A172 (cell line): Measurements from ENCODE around the gene EEF1AKMT1. TPM values are rescaled to one million over a fixed set of nuclear protein-coding genes. Genes with fewer than 3 reads are reported as not detected.
"Not testable (repeated sequence)": the region's sequence is repeated elsewhere in the genome, so short reads cannot be mapped to it uniquely, and the experiment has no call there.

Experiments used
- DNase-seq: peaks from one replicate; pipeline ENCODE4 v3.0.0-alpha.2; 2015; ENCODE audit warnings: low spot score
- total RNA-seq: library from RNA; depleted of rRNA; stranded (reverse); fragments of >200 nt; shearing (Covaris generic); gene quantifications from 2 replicates; pipeline ENCODE4 v1.2.3, GENCODE V29; 2014; rRNA removed

EEF1AKMT1 gene
- total RNA-seq, 1 experiment from 2014 or later, result 16.8 TPM

DNA sequence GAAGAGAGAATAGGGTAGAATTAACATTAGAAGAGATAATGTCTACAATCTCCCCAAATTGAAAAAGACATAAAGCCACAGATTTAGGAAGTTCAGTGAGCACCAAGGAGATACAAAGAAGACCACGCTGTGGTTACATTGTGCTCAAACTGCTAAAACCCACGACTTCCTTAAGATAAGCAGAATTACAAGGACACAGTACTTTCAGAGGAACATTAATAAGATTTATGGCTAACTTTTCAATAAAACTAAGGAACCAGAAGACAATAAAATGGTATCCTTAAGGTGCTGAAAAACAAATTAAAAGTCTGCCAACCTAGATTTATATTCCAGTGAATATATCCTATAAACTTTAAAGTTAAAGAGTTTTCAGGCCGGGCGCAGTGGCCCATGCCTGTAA, 77.7 kb downstream of the EEF1AKMT1 start:
- no peak for DNase-seq

DNA sequence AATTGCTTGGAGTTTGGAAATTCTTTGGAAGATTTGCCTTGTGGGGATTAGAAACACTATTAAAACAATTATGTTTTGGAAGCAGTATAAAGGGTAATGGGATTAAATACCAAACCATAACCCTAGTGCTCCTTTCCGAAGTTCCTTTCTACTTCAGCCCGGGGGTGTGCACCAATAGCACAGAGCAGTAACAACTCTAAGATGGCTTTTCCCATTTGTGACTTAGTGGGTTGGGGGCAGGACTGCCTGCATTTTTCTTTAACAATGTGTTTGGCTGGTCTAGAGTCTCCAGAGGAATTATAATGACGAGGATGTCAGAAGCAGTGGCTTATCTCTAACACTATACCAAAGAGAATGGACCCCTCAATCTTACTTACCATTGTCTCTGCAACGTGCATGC, 82.1 kb downstream of the EEF1AKMT1 start:
- DNase-seq, result no peak

DNA sequence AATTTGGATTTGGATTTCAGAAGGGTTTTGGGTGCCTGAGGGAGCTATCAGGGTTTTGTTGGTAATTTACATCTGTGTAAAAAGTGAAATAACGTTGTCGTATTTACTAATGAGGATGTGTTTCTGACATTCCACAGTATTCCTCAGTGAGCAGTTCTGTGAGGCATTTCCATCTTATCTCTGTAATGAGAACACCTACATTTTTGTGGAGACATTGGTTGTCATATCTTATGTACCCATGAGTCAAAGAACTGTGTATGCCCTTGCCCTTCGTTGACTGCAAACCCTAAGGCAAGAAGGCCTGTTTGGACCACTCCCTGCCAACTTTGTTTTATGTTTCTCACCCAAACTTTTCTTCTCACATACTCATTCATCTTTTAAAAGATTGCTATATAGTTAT, 84.5 kb downstream of the EEF1AKMT1 start:
- no peak for DNase-seq

DNA sequence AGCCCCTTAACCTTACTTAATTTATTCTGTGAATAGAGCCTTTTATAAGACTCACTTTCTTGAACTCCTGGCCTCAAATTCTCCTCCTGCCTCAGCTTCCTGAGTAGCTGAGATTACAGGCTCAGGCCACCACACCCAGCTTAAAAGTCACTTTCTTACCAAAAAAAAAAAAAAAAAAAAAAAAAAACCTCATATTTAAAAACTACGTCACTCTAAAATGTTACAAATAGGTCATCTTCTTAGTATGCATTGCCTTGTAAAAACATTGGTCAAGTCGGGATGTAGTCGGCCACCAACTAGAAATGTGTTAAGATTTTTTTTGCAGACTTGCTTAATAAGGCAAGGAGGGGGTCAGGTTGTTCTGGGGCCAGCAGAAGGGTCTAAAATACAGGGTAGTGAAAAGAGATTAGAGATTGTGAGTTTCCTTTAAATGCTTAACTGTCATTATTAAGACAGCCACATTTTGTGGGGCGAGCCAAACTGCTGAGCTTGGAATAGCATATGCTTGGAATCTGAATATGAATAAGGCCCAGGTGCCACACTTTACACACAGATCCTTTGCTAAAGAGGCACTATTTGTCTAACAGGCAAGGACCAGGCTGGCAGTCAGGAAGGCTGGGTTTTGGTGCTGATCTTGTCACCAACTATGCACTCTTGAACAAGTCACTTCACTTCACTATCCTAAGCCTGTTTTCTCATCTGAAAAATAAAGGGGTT, 86.7 kb downstream of the EEF1AKMT1 start:
- no peak for DNase-seq

DNA sequence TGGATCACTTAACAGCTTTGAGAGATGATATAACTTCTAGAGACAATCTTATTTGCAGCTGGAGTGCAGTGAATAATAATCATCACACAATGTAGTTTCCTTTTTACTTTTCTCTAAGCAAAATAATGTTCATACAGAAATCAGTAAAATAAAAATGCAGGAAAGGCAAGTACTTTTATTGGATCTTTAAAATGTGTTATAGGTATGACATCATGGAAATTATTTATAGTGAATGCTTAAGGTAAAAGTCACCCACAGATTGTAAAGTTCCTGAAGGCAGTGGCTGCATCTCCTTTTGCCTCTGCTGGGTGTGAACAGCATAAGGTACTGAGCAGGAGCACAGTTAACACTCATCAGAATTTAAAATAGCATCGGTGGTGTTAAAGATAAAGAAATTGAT, 87.6 kb downstream of the EEF1AKMT1 start:
- no peak for DNase-seq

DNA sequence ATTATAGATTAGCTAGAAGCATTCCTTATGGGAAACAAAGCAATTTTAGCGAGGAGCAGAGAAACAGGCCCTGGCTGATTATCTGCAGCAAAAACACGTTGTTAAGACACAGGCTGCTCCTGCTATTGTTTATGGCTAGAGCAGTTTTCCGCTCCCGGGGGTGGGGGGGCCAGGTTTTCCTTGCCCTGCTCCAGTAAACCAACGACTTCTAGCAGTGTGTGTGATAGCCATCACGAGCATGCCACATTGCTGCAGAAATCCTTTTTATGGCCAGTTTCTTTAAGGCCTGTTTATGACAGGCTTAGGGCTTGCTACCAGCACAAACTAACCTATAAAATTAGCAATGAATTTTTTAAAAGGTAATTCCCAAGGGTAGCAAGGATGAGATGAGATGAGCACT, 88.7 kb downstream of the EEF1AKMT1 start:
- no peak for DNase-seq

DNA sequence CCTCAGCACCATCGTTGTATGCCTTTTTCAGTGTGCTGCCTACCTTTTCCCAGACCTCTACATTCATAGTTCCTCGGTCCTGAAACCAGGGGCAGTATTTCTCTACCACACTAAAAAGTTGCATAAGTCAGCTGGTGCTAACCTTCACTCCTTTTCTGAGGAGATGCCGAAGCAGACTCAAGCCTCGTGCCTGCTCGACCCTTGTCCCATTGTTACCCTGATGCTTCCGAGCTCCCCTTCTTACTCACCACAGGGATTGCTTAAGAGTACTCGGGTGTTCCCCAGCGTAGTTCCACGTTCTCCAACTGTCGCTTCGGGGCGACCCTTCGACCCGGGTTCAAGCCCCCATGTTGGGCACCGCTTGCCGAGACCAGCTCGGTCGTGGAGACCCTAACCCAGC, 89.2 kb downstream of the EEF1AKMT1 start:
- DNase-seq, result no peak

DNA sequence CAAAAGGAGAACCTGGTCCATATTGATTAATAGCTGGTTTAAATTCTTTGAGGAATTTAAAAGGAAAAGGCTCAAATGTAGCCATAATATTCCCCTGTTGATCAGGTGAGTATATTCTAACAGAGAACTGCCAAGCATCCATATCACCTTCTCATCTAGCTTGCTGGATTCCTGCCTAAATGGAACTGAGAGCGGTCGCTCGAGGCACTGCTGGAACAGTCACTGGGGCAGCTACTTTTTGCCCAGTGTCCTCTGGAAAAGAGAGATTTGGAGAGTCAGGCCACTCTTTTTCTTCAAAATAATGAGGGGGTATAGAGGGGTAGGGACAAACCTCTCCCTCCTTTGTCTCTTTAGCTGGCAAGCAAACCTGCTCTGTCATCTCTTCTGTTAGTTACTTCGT, 89.7 kb downstream of the EEF1AKMT1 start:
- no peak for DNase-seq

DNA sequence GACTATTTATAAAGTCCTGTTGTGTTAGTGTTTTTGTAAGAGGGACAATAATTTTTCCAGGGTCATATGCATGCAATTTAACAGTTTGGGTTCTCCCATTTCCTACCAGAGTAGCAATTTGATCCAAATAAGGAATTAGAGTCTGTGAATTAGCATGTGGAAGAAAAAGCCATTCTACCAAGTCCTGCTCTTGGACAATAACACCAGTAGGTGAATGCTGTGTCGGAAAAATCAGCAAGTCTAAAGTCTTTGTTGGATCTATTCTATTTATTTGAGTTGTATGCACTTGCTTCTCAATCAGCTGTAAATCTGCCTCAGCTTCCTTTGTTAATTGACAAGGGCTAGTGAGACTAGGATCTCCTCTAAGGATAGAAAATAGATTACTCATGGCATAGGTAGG, 91.7 kb downstream of the EEF1AKMT1 start:
- DNase-seq, result no peak

DNA sequence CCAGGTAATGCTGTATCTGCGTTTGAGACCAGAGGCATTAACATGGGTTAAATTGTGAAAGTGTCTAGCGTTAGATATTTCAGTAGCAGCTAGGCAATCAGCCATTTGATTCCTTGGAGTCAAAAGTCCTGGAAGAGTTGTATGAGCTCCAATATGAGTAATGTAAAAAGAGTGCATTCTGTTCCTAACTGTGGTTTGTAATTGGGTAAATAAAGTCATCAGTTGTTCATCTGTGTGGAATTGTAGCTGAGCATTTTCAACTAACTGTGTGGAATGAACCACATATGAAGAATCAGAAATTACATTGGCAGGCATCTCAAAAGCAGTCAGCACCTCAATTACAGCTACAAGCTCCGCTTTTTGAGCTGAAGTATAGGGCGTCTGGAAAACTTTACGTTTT, 92.3 kb downstream of the EEF1AKMT1 start:
- DNase-seq, result not testable (repeated sequence)

DNA sequence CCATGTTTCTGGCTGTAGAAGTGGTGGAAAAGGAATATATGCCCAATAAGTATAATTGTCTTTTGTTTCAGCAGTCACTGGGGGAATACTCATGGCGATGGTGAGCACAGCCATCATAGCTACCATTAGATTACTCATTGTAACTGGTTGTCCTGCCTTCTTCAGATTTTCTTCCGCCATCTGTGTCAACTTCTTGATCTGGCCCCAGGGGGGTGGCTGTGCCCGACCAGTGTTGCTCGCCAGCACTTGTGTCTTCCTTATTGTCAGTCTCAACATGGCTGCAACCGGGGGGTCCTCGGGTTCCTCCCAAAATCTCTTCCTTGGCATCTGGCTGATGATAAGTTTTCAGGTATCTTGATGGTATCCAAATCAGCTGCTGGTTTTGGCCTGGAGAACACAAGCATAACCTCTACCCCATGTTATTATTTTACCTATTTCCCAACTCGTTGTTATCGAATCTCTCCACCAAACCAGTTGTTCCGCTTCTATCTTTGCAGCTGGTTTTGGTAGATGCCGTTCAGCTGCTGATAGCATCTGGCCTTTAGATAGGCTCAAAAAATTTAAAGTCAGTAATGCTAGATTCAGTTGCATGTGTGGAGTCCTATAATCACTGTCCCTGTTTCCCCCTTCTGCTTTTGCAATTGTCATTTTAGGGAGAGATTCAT, 93.2 kb downstream of the EEF1AKMT1 start:
- no peak for DNase-seq

DNA sequence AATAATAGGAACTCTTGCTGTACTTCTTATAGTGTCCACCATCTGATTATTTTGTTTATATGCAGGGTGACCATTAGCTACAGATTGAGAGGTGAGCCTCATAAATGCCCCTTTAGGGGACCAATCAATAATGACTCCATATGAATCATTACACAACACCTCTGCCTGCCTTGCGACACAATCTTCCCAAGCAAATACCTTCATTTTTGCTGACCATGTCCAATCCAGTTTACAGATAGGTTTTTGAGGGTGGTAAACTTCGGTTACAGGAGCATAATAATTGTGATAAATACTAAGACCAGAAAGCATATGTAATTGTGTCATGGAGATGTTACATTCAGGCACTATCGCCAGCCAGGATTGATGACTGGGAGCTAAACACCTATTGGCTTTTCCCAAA, 93.9 kb downstream of the EEF1AKMT1 start:
- no peak for DNase-seq

Other genes starting within 250 kb of the EEF1AKMT1 start
- 8.0 and 10.5 TPM in 2 replicates for gene CRYL1, start 248.1 kb downstream of the EEF1AKMT1 start, total RNA-seq
- 19.6 and 22.6 TPM in 2 replicates for gene IFT88, start 206.8 kb downstream of the EEF1AKMT1 start, total RNA-seq
- gene IL17D, start 70.3 kb downstream of the EEF1AKMT1 start, total RNA-seq, result 0.34 and 2.2 TPM in 2 replicates
- 19.3 and 25.0 TPM in 2 replicates for gene XPO4, start 128.8 kb upstream of the EEF1AKMT1 start, total RNA-seq